HG03354 (cell line): ENCODE measurements around the gene TSGA10IP.

Experiments
- ATAC-seq: cut with Tn5 transposase; IDR thresholded peaks from one replicate; pipeline ENCODE4 v1.9.1; 2021; ENCODE audit warnings: mild to moderate bottlenecking; ENCODE audit not compliant: unreplicated experiment, poor library complexity, severe bottlenecking

The TSGA10IP gene

GRCh38 chr11:65945430-65945911, at the start of gene TSGA10IP:
TSS of gene TSGA10IP (plus strand) at chr11:65945480. CDS start at chr11:65945676, 196 bp downstream.
- no peak for ATAC-seq

- ATAC-seq, result no peak
Measured at GRCh38 chr11:65895482-65895981, 49.7 kb upstream of the TSGA10IP start.

- no peak for ATAC-seq
Measured at GRCh38 chr11:65896034-65896999, 49.0 kb upstream of the TSGA10IP start.

GRCh38 chr11:65897020-65897471, 48.2 kb upstream of the TSGA10IP start:
- no peak for ATAC-seq

- ATAC-seq, result no peak
Measured at GRCh38 chr11:65898656-65899355, 46.5 kb upstream of the TSGA10IP start.

GRCh38 chr11:65899356-65900124, 45.7 kb upstream of the TSGA10IP start:
- no peak for ATAC-seq

- peak; percentile 78 for ATAC-seq
Measured at GRCh38 chr11:65900125-65900898, 45.0 kb upstream of the TSGA10IP start, which contains the start of gene FOSL1. TSS of gene FOSL1 (minus strand) at chr11:65900388. CDS start at chr11:65900339, 49 bp downstream.

- no peak for ATAC-seq
Measured at GRCh38 chr11:65900899-65901180, 44.4 kb upstream of the TSGA10IP start.

- ATAC-seq, result no peak
Measured at GRCh38 chr11:65903068-65903481, 42.2 kb upstream of the TSGA10IP start.

GRCh38 chr11:65903715-65904114, 41.6 kb upstream of the TSGA10IP start:
- no peak for ATAC-seq

GRCh38 chr11:65906602-65907001, 38.7 kb upstream of the TSGA10IP start:
- no peak for ATAC-seq

- no peak for ATAC-seq
Measured at GRCh38 chr11:65907878-65908277, 37.4 kb upstream of the TSGA10IP start.

GRCh38 chr11:65911682-65912568, 33.4 kb upstream of the TSGA10IP start:
- ATAC-seq, result no peak

GRCh38 chr11:65912845-65913244, 32.4 kb upstream of the TSGA10IP start:
- ATAC-seq, result no peak

GRCh38 chr11:65915101-65915820, 30.0 kb upstream of the TSGA10IP start:
- no peak for ATAC-seq

- no peak for ATAC-seq
Measured at GRCh38 chr11:65915821-65916251, 29.4 kb upstream of the TSGA10IP start.

- no peak for ATAC-seq
Measured at GRCh38 chr11:65916391-65916790, 28.9 kb upstream of the TSGA10IP start.
